ENCODE results near the gene EPHB6. TPM values are rescaled to one million over a fixed set of nuclear protein-coding genes. Genes with fewer than 3 reads are reported as not detected.

EPHB6 gene
- total RNA-seq, 4 donors from 2014 or later, result 16.9 to 89.0 (median 45.7) TPM

- DNase-seq (ENCODE audit: low spot score) (no peak), ATAC-seq (ENCODE audit: low FRiP score) (no peak)
- TF ChIP-seq, protein P1, sequence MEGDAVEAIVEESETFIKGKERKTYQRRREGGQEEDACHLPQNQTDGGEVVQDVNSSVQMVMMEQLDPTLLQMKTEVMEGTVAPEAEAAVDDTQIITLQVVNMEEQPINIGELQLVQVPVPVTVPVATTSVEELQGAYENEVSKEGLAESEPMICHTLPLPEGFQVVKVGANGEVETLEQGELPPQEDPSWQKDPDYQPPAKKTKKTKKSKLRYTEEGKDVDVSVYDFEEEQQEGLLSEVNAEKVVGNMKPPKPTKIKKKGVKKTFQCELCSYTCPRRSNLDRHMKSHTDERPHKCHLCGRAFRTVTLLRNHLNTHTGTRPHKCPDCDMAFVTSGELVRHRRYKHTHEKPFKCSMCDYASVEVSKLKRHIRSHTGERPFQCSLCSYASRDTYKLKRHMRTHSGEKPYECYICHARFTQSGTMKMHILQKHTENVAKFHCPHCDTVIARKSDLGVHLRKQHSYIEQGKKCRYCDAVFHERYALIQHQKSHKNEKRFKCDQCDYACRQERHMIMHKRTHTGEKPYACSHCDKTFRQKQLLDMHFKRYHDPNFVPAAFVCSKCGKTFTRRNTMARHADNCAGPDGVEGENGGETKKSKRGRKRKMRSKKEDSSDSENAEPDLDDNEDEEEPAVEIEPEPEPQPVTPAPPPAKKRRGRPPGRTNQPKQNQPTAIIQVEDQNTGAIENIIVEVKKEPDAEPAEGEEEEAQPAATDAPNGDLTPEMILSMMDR (IDR thresholded peaks at IDR 0.05), result no peak
Measured at GRCh38 chr7:142904128-142904527, 49.3 kb downstream of the EPHB6 start.

DNA sequence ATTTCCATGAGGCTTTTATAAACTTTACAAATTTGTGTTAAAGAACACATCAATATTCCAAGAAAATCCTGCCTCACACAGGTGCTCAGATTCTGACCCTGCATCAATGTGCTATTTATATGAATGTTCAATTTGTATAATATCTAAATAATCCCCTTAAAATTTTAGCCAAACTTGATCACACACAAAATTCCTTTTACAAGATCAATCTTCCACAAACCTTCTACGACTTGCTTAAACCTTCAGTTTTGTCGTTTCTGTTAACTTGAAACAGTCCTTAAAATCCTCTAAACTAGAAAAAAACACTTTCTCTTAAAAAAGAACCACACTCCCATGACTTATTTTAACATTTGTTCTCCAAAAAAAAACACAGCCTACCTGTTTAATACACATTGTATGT is 50.9 kb downstream of the EPHB6 start:
- TF ChIP-seq, protein P1 (IDR thresholded peaks at IDR 0.05), result no peak
- ATAC-seq (ENCODE audit: low FRiP score), result no peak
- DNase-seq (ENCODE audit: low spot score), result no peak

- TF ChIP-seq, protein P1 (IDR thresholded peaks at IDR 0.05), result no peak
- no peak for ATAC-seq (ENCODE audit: low FRiP score)
- DNase-seq (ENCODE audit: low spot score), result no peak
Measured at GRCh38 chr7:142906643-142907042, 51.8 kb downstream of the EPHB6 start.

DNA sequence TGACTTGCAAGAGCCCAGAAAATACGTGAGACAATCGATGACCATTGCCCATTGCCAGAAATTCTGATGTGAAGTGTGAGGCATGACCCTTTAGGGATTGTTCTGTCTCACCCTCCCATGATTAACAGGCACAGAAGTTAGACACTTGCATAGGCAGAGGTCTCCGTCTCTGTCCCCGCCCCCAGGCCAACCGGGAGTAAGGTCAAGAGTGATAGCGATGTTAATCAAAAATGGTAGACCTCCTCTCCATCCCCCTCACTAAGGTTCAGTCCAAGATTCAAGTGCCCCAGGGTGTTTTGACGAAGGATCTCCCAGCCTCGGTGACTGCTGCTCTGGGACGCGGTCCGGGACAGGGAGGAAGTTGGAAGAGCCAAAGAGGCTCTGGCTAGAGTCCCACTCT is 53.4 kb downstream of the EPHB6 start:
- DNase-seq (ENCODE audit: low spot score) (no peak), ATAC-seq (ENCODE audit: low FRiP score) (no peak)
- TF ChIP-seq, protein P1 (IDR thresholded peaks at IDR 0.05), result no peak

- DNase-seq (ENCODE audit: low spot score), result no peak
- TF ChIP-seq, protein P1 (IDR thresholded peaks at IDR 0.05), result no peak
- ATAC-seq (ENCODE audit: low FRiP score), result peak; percentile 79
Measured at GRCh38 chr7:142908921-142909890, 54.3 kb downstream of the EPHB6 start.

DNA sequence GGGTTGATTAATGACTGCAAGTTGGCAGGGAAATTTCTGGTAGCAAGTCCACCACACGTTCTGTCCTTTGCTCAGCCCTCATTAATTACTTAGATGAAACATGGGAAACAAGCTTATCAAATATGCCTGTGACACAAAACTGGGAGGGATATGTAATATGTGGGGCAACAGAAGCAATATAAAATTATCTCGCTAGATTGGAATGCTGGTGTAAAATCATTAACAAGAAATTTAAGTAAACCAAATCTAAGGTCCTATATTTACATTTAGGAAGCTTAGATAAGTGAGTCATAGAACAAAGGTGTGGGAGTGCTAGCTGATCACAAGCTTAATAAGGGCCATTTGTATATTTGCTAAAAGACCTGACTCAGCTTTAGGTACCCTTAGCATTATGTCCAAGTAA is 55.2 kb downstream of the EPHB6 start:
- TF ChIP-seq, protein P1 (IDR thresholded peaks at IDR 0.05), result no peak
- ATAC-seq (ENCODE audit: low FRiP score) (peak; percentile 55), DNase-seq (ENCODE audit: low spot score) (no peak)

- TF ChIP-seq, protein P1 (IDR thresholded peaks at IDR 0.05), result no peak
- DNase-seq (ENCODE audit: low spot score), result no peak
- no peak for ATAC-seq (ENCODE audit: low FRiP score)
Measured at GRCh38 chr7:142910481-142910880, 55.6 kb downstream of the EPHB6 start.
